ENCODE measurements around the gene EMX1. TPM values are rescaled to one million over a fixed set of nuclear protein-coding genes. Genes with fewer than 3 reads are reported as not detected.

EMX1 gene
- total RNA-seq, 2 experiments from 2014 or later, result not detected

GRCh38 chr2:72961853-72962468 lies 44.6 kb downstream of the EMX1 start:
- ChIA-PET POLR2A (no interaction called here), CTCF (no interaction called here)
- Mint-ChIP-seq H3K27me3 (no peaks in the 10 kb centered on the region), H3K9me3 (no peaks in the 10 kb centered on the region), H3K27ac (no peak overlapping the region), H3K36me3 (ENCODE audit: low read depth) (peaks cover 2% of the 10 kb centered on the region), H3K4me3 (no peak overlapping the region), H3K4me1 (peaks cover 5% of the 10 kb centered on the region)
- DNase-seq, result no peak

GRCh38 chr2:72962911-72963310 lies 45.6 kb downstream of the EMX1 start:
- Mint-ChIP-seq H3K27ac (no peak overlapping the region), H3K9me3 (no peaks in the 10 kb centered on the region), H3K4me3 (no peak overlapping the region), H3K36me3 (ENCODE audit: low read depth) (no peaks in the 10 kb centered on the region), H3K4me1 (peaks cover 2% of the 10 kb centered on the region), H3K27me3 (no peaks in the 10 kb centered on the region)
- ChIA-PET POLR2A (interaction anchor here (1.2 kb wide), 1 partner anchor 8 kb away, joined by 3 read pairs; no protein-coding TSS in a partner anchor), CTCF (interaction anchor here (1.0 to 1.3 kb wide), 2 partner anchors 11 to 69 kb away, joined by 3 to 4 read pairs; no protein-coding TSS in a partner anchor)
- DNase-seq, result no peak

DNA sequence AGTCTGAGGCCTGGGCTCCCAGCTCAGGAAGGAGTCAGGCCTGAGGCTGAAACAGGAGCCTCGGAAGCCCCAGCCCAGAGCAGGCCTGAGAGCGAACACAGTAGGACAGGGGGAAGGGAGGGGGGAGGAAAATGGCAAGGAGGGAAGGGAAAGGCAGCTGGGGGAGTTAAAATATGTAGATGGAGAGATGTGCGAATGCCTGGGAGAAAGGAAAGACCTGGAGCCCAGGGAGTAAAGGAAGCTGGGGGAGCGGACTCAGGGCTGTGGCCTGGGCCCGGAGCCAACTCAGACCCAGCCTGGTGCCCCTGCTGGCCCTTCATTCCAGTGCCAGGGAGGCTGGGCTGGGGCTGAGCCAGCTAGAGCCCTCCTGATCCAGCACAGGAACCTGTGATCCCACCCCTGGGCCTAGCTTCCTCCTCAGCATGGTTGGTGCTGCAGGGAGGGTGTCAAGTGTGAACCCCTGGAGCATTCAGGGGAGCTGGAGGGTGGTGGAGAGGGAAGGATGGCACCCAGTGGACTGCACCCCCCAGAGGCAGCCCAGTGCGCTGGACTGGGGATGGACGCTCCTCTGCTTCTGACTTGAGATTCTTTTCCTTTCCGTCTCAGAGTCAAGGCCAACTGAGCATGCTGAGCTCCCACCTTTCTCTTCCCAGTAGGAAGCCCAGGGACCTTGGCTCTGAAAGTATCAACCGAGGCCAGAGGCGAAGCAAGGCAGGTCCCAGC lies 46.3 kb downstream of the EMX1 start:
- no peaks in the 10 kb centered on the region for H3K27me3 Mint-ChIP-seq
- H3K36me3 Mint-ChIP-seq (ENCODE audit: low read depth), result no peaks in the 10 kb centered on the region
- H3K9me3 Mint-ChIP-seq, result no peaks in the 10 kb centered on the region
- H3K4me1 Mint-ChIP-seq, result no peaks in the 10 kb centered on the region
- DNase-seq, result no peak
- ChIA-PET CTCF (interaction anchor here (1.0 to 1.3 kb wide), 3 partner anchors 10 to 214 kb away, joined by 3 to 4 read pairs (median 3); no protein-coding TSS in a partner anchor), POLR2A (interaction anchor here (1.2 kb wide), 1 partner anchor 9 kb away, joined by 3 read pairs; no protein-coding TSS in a partner anchor)
- H3K4me3 Mint-ChIP-seq, result no peak overlapping the region
- no peak overlapping the region for H3K27ac Mint-ChIP-seq

- ChIA-PET CTCF (interaction anchor here (1.2 to 1.3 kb wide), 2 partner anchors 10 to 213 kb away, joined by 3 read pairs; no protein-coding TSS in a partner anchor), POLR2A (no interaction called here)
- no peaks in the 10 kb centered on the region for H3K4me1 Mint-ChIP-seq
- no peaks in the 10 kb centered on the region for H3K9me3 Mint-ChIP-seq
- no peak for DNase-seq
- H3K27ac Mint-ChIP-seq, result no peak overlapping the region
- no peak overlapping the region for H3K4me3 Mint-ChIP-seq
- H3K27me3 Mint-ChIP-seq, result no peaks in the 10 kb centered on the region
- no peaks in the 10 kb centered on the region for H3K36me3 Mint-ChIP-seq (ENCODE audit: low read depth)
These were observed 46.8 kb downstream of the EMX1 start for GRCh38 chr2:72964146-72964525.

- no peaks in the 10 kb centered on the region for H3K36me3 Mint-ChIP-seq (ENCODE audit: low read depth)
- no peaks in the 10 kb centered on the region for H3K9me3 Mint-ChIP-seq
- DNase-seq, result no peak
- H3K27ac Mint-ChIP-seq, result no peak overlapping the region
- CTCF ChIA-PET, result no interaction called here
- H3K4me3 Mint-ChIP-seq, result no peak overlapping the region
- H3K4me1 Mint-ChIP-seq, result no peaks in the 10 kb centered on the region
- no peaks in the 10 kb centered on the region for H3K27me3 Mint-ChIP-seq
- POLR2A ChIA-PET, result interaction anchor here (1.0 kb wide), 1 partner anchor 11 kb away, joined by 5 read pairs; no protein-coding TSS in a partner anchor
These were observed 47.7 kb downstream of the EMX1 start for GRCh38 chr2:72965016-72965415.

DNA sequence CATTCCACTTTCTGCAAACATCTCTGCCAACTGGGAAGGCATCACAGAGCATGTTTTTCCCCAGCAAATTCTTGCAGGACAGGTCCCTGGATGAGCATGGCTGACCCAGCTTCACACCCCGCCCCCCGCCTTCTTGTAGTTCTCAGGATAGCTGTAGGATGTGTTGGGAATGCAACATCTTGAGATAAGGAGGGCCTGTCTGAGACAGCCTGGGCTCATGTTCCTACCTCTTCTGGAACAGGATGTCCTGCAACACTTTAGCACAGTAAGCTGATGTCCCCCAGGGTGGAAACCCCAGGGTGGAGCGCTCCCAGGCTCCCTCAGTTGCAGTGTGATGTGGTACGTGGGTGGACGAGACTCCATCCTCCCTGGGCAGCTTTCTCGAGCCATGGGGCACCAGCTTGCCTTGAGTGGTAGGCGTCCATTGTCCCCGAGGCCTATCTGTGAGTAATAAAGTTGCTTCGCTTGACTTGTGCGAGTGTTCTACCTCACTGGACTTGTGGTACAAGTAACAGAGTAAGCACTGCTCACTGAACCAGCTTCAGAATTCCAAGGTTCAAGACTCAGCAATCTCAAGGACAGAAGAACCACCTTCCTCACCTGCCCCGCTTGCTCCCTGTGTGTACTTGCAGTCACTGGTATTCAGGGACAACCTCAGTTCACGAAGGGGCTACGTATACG lies 48.6 kb downstream of the EMX1 start:
- no peak overlapping the region for H3K4me3 Mint-ChIP-seq
- H3K27me3 Mint-ChIP-seq, result no peaks in the 10 kb centered on the region
- no peaks in the 10 kb centered on the region for H3K4me1 Mint-ChIP-seq
- no peak for DNase-seq
- POLR2A ChIA-PET, result interaction anchor here (1.0 kb wide), 1 partner anchor 12 kb away, joined by 5 read pairs; no protein-coding TSS in a partner anchor
- H3K36me3 Mint-ChIP-seq (ENCODE audit: low read depth), result no peaks in the 10 kb centered on the region
- H3K27ac Mint-ChIP-seq, result no peak overlapping the region
- no peaks in the 10 kb centered on the region for H3K9me3 Mint-ChIP-seq
- CTCF ChIA-PET, result no interaction called here

- Mint-ChIP-seq H3K9me3 (no peaks in the 10 kb centered on the region), H3K27ac (no peak overlapping the region), H3K4me1 (no peaks in the 10 kb centered on the region), H3K36me3 (ENCODE audit: low read depth) (no peaks in the 10 kb centered on the region), H3K27me3 (no peaks in the 10 kb centered on the region), H3K4me3 (no peak overlapping the region)
- DNase-seq, result no peak
- CTCF ChIA-PET, result interaction anchor here (4.9 kb wide), 1 partner anchor 75 kb away, joined by 26 read pairs; no protein-coding TSS in a partner anchor
- POLR2A ChIA-PET, result no interaction called here
These were observed 51.0 kb downstream of the EMX1 start for GRCh38 chr2:72968286-72968685.

- no peak for DNase-seq
- CTCF ChIA-PET, result interaction anchor here (1.7 to 4.9 kb wide), 3 partner anchors 16 to 77 kb away, joined by 4 to 26 read pairs (median 9); no protein-coding TSS in a partner anchor
- H3K27me3 Mint-ChIP-seq, result peaks cover 7% of the 10 kb centered on the region
- no peaks in the 10 kb centered on the region for H3K4me1 Mint-ChIP-seq
- no peak overlapping the region for H3K27ac Mint-ChIP-seq
- POLR2A ChIA-PET, result no interaction called here
- no peaks in the 10 kb centered on the region for H3K9me3 Mint-ChIP-seq
- H3K4me3 Mint-ChIP-seq, result no peak overlapping the region
- no peaks in the 10 kb centered on the region for H3K36me3 Mint-ChIP-seq (ENCODE audit: low read depth)
These were observed 52.4 kb downstream of the EMX1 start for GRCh38 chr2:72969706-72970105.

GRCh38 chr2:72971036-72971435 lies 53.7 kb downstream of the EMX1 start:
- ChIA-PET POLR2A (no interaction called here), CTCF (interaction anchor here (2.9 to 4.9 kb wide), 2 partner anchors 17 to 78 kb away, joined by 9 to 26 read pairs; no protein-coding TSS in a partner anchor)
- DNase-seq, result no peak
- Mint-ChIP-seq H3K4me1 (no peaks in the 10 kb centered on the region), H3K9me3 (no peaks in the 10 kb centered on the region), H3K27ac (no peak overlapping the region), H3K27me3 (peaks cover 19% of the 10 kb centered on the region), H3K4me3 (no peak overlapping the region), H3K36me3 (ENCODE audit: low read depth) (no peaks in the 10 kb centered on the region)

- peaks cover 22% of the 10 kb centered on the region for H3K27me3 Mint-ChIP-seq
- no peaks in the 10 kb centered on the region for H3K4me1 Mint-ChIP-seq
- no peaks in the 10 kb centered on the region for H3K36me3 Mint-ChIP-seq (ENCODE audit: low read depth)
- H3K4me3 Mint-ChIP-seq, result no peak overlapping the region
- H3K27ac Mint-ChIP-seq, result no peak overlapping the region
- H3K9me3 Mint-ChIP-seq, result no peaks in the 10 kb centered on the region
- no peak for DNase-seq
- POLR2A ChIA-PET, result no interaction called here
- CTCF ChIA-PET, result interaction anchor here (1.2 to 6.0 kb wide), 7 partner anchors 18 to 108 kb away, joined by 3 to 171 read pairs (median 5); no protein-coding TSS in a partner anchor
These were observed 55.2 kb downstream of the EMX1 start for GRCh38 chr2:72972352-72973136.

DNA sequence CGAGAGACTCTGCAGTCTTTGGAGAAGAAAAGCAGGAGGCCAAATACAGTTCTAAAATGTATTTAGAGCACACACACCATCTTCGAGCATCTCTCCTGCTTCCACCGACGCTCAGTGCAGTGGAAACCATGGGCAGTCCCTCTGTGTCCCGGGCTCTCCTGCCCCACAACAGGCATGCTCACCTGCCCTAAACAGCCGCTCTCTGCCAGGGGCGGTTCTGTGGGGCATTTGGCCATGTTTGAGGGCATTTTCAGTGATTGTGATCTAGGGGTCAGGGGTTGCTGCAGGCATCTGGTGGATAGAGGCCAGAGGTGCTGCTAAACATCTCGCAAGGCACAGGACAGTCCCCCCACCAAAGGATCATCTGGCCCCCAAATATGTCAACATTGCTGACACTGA lies 55.8 kb downstream of the EMX1 start:
- Mint-ChIP-seq H3K9me3 (no peaks in the 10 kb centered on the region), H3K27me3 (peaks cover 22% of the 10 kb centered on the region), H3K4me1 (no peaks in the 10 kb centered on the region), H3K4me3 (no peak overlapping the region), H3K36me3 (ENCODE audit: low read depth) (no peaks in the 10 kb centered on the region), H3K27ac (no peak overlapping the region)
- ChIA-PET POLR2A (interaction anchor here (1.1 kb wide), 1 partner anchor 80 kb away, joined by 8 read pairs; no protein-coding TSS in a partner anchor), CTCF (interaction anchor here (1.0 to 6.0 kb wide), 16 partner anchors 11 to 109 kb away, joined by 3 to 171 read pairs (median 4); partner anchors contain the start of genes EMX1 and SPR)
- no peak for DNase-seq
